Panc1 (cell line): ENCODE results near the gene GOLGA6L7. TPM values are rescaled to one million over a fixed set of nuclear protein-coding genes. Genes with fewer than 3 reads are reported as not detected.

Experiments used
- ATAC-seq: fragments of 200-7000 bp; cut with Tn5 transposase; 2 replicates; pipeline ENCODE4 v1.9.1; 2020; ENCODE audit warnings: mild to moderate bottlenecking, moderate library complexity
- BruUV-seq: library from RNA; stranded (reverse); fragments of 400-500 nt; replicated peaks from 2 replicates; lab custom pipeline; 2021; lab: Mats Ljungman, UMichigan
- CTCF ChIA-PET: fragments of 300-600 bp; sonication (Branson Sonifier 250); formaldehyde crosslinking; loops from one replicate; lab custom pipeline; 2022; ENCODE audit warnings: antibody characterized with exemption; lab: Charles Lee
- POLR2A ChIA-PET: fragments of 300-600 bp; sonication (Branson Sonifier 250); formaldehyde crosslinking; loops from one replicate; lab custom pipeline; 2022; ENCODE audit warnings: antibody characterized with exemption; lab: Charles Lee
- DNase-seq: peaks from one replicate; pipeline ENCODE4 v3.0.0-alpha.2; 2010; ENCODE audit warnings: low read depth, low spot score
- H3K27ac ChIP-seq: 2 replicates; pipeline ENCODE4 v1.5.1; 2011; ENCODE audit warnings: mild to moderate bottlenecking, low read length, inconsistent platforms
- H3K27me3 ChIP-seq: fragments of 200-500 bp; sonication (Bioruptor generic); 2 replicates; pipeline ENCODE4 v1.6.0; 2014; ENCODE audit warnings: low read length, inconsistent platforms; ENCODE audit not compliant: control insufficient read depth, insufficient read depth
- H3K36me3 ChIP-seq: fragments of 200-500 bp; sonication (Bioruptor generic); 2 replicates; pipeline ENCODE4 v1.5.1; 2014; ENCODE audit warnings: inconsistent platforms, mild to moderate bottlenecking, low read length, moderate library complexity; ENCODE audit not compliant: control insufficient read depth, insufficient read depth
- H3K4me1 ChIP-seq: 2 replicates; pipeline ENCODE4 v1.5.1; 2011; ENCODE audit warnings: inconsistent platforms, mild to moderate bottlenecking, low read length, moderate library complexity; ENCODE audit not compliant: control insufficient read depth, insufficient read depth
- H3K4me3 ChIP-seq, 2 experiments: 2 replicates each; pipeline ENCODE4 v1.5.1; 2011 to 2012; ENCODE audit warnings: low read depth in 2 of 2, low read length in 2 of 2, mild to moderate bottlenecking in 2 of 2, inconsistent platforms in 1 of 2, moderate library complexity in 1 of 2
- H3K9me3 ChIP-seq: fragments of 200-500 bp; sonication (Bioruptor generic); 2 replicates; pipeline ENCODE4 v1.5.1; 2014; ENCODE audit warnings: low read depth, mild to moderate bottlenecking, inconsistent platforms, low read length, moderate library complexity; ENCODE audit not compliant: control insufficient read depth, insufficient read depth
- POLR2AphosphoS5 ChIP-seq: IDR thresholded peaks from 2 replicates; pipeline ENCODE4 v1.6.1; 2012; ENCODE audit warnings: mild to moderate bottlenecking, low read depth, low read length, moderate library complexity
- SIN3A ChIP-seq: IDR thresholded peaks from 2 replicates; pipeline ENCODE4 v1.6.1; 2012; ENCODE audit warnings: low read depth, mild to moderate bottlenecking, low read length, moderate library complexity, borderline replicate concordance; ENCODE audit not compliant: insufficient read depth
- TCF7L2 ChIP-seq: IDR thresholded peaks from 2 replicates; pipeline ENCODE4 v1.6.1; 2011; ENCODE audit warnings: mild to moderate bottlenecking, low read depth, low read length, inconsistent platforms
- in situ Hi-C: cut with HindIII; loops from 2 replicates; pipeline ENCODE4 v1.10.0; 2016; ENCODE audit warnings: low sequenced_read_pairs, low pct_unique_long_range_greater_than_20kb
- intact Hi-C: fragments of 100-400 bp; cut with micrococcal nuclease; formaldehyde crosslinking; loops from one replicate; pipeline ENCODE4 v1.10.0; 2022; ENCODE audit not compliant: unreplicated experiment
- total RNA-seq: library from RNA; stranded (reverse); gene quantifications from one replicate; pipeline ENCODE4 v1.2.1, GENCODE V29; 2021; ENCODE audit not compliant: unreplicated experiment
- TF ChIP-seq, protein P1 (sequence below), 2 experiments: IDR thresholded peaks; 2 replicates each; pipeline ENCODE4 v1.6.1; 2011 to 2012; ENCODE audit warnings: low read depth in 2 of 2, control low read depth in 1 of 2, low read length in 1 of 2, mild to moderate bottlenecking in 1 of 2, moderate library complexity in 1 of 2; ENCODE audit not compliant: insufficient read depth in 1 of 2
- TF ChIP-seq, protein P2 (sequence below): fragments of 450-650 bp; IDR thresholded peaks from 2 replicates; pipeline ENCODE4 v1.5.1; 2017; ENCODE audit warnings: mild to moderate bottlenecking

GOLGA6L7 gene
- total RNA-seq, 1 experiment from 2014 or later = not detected

DNA sequence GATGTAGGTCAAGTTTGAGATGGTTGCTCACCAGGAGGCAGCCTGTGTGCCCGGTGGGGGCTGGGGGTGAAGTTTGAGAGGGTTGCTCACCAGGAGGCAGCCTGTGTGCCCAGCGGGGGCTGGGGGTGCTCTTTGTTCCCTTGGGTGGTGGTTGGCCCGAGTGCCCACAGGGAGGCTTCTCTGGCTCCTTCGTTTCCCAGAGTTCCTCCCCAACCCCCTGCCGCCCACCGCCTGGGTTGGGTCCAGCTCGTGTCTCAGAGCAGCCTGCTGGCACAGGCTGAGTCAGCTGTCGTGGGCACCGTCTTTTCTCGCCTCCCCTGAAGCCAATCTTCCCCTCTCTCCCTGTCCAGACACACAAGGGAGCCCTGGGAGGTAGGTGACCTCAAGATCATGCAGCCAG is 40.5 kb upstream of the GOLGA6L7 start:
- CTCF ChIA-PET = no interaction called here
- no peak for TF ChIP-seq POLR2AphosphoS5
- TF ChIP-seq TCF7L2 = no peak
- TF ChIP-seq, protein P1, sequence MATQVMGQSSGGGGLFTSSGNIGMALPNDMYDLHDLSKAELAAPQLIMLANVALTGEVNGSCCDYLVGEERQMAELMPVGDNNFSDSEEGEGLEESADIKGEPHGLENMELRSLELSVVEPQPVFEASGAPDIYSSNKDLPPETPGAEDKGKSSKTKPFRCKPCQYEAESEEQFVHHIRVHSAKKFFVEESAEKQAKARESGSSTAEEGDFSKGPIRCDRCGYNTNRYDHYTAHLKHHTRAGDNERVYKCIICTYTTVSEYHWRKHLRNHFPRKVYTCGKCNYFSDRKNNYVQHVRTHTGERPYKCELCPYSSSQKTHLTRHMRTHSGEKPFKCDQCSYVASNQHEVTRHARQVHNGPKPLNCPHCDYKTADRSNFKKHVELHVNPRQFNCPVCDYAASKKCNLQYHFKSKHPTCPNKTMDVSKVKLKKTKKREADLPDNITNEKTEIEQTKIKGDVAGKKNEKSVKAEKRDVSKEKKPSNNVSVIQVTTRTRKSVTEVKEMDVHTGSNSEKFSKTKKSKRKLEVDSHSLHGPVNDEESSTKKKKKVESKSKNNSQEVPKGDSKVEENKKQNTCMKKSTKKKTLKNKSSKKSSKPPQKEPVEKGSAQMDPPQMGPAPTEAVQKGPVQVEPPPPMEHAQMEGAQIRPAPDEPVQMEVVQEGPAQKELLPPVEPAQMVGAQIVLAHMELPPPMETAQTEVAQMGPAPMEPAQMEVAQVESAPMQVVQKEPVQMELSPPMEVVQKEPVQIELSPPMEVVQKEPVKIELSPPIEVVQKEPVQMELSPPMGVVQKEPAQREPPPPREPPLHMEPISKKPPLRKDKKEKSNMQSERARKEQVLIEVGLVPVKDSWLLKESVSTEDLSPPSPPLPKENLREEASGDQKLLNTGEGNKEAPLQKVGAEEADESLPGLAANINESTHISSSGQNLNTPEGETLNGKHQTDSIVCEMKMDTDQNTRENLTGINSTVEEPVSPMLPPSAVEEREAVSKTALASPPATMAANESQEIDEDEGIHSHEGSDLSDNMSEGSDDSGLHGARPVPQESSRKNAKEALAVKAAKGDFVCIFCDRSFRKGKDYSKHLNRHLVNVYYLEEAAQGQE (IDR thresholded peaks at IDR 0.05; ENCODE audit: insufficient read depth in 1 of 2, low read depth in 2 of 2, low read length in 1 of 2) = no peak
- TF ChIP-seq, protein P2, sequence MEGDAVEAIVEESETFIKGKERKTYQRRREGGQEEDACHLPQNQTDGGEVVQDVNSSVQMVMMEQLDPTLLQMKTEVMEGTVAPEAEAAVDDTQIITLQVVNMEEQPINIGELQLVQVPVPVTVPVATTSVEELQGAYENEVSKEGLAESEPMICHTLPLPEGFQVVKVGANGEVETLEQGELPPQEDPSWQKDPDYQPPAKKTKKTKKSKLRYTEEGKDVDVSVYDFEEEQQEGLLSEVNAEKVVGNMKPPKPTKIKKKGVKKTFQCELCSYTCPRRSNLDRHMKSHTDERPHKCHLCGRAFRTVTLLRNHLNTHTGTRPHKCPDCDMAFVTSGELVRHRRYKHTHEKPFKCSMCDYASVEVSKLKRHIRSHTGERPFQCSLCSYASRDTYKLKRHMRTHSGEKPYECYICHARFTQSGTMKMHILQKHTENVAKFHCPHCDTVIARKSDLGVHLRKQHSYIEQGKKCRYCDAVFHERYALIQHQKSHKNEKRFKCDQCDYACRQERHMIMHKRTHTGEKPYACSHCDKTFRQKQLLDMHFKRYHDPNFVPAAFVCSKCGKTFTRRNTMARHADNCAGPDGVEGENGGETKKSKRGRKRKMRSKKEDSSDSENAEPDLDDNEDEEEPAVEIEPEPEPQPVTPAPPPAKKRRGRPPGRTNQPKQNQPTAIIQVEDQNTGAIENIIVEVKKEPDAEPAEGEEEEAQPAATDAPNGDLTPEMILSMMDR = no peak
- no peak for TF ChIP-seq SIN3A

DNA sequence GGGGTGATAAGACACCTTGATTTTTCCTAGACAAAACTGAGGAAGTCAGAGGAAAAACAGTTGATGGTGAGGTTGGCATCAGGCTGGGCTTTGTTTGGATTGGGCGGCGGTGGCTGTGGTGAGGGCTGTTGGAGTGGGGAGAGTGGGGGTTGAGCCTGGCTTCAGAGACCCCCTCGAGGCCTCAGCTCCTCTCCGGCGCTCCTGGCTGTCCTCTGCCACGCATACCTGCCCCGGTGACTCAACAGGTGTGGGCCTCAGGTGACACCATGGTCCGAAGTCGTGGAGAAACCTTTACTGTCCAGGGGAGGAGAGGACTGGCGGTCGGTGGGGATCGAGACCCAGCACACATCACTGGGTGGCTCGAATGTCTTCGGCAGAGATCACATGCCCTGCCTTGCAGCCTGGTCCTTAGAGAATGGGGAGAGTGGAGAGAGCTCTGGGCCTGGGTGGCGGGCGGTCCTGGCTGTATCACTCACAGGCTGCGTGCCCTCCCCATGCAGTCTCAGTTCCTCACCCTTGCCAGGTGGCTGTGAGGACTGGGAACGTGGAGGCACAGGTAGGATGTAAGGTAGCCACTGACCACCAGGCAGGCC is 40.0 kb upstream of the GOLGA6L7 start:
- ATAC-seq (no peak), DNase-seq (no peak)
- no peak overlapping the region for H3K27ac ChIP-seq
- no peak for TF ChIP-seq POLR2AphosphoS5
- TF ChIP-seq, protein P1 (IDR thresholded peaks at IDR 0.05; ENCODE audit: insufficient read depth in 1 of 2, low read depth in 2 of 2, low read length in 1 of 2) = no peak
- TF ChIP-seq TCF7L2 = no peak
- BruUV-seq = no TSS peak
- CTCF ChIA-PET = no interaction called here
- no peaks in the 10 kb centered on the region for H3K4me1 ChIP-seq
- intact Hi-C loops = no loop called here
- H3K27me3 ChIP-seq = no peaks in the 10 kb centered on the region
- POLR2A ChIA-PET = no interaction called here
- no peaks in the 10 kb centered on the region for H3K9me3 ChIP-seq
- H3K36me3 ChIP-seq = no peaks in the 10 kb centered on the region
- H3K4me3 ChIP-seq = no peak overlapping the region
- in situ Hi-C loops = no loop called here

More for the DNA sequence above, 40.5 kb upstream of the GOLGA6L7 start:
- intact Hi-C loops = no loop called here
- DNase-seq = no peak
- Histone ChIP-seq H3K36me3 (no peaks in the 10 kb centered on the region), H3K27ac (no peak overlapping the region), H3K4me3 (no peak overlapping the region), H3K4me1 (no peaks in the 10 kb centered on the region), H3K9me3 (no peaks in the 10 kb centered on the region), H3K27me3 (no peaks in the 10 kb centered on the region)
- POLR2A ChIA-PET = no interaction called here
- ATAC-seq = no peak
- in situ Hi-C loops = no loop called here
- no TSS peak for BruUV-seq
